H1 (cell line): ENCODE data around the gene TMEM196. TPM values are rescaled to one million over a fixed set of nuclear protein-coding genes. Genes with fewer than 3 reads are reported as not detected.
A peak's percentile ranks its signal among the peaks of the same experiment; 100 is the strongest.

Experiments used
- CHD7 ChIP-seq: fragments of 300-600 bp; sonication (generic); IDR thresholded peaks from 2 replicates; pipeline ENCODE4 v1.7.1; 2012; ENCODE audit warnings: low read length, moderate library complexity, mild to moderate bottlenecking, inconsistent platforms; ENCODE audit not compliant: insufficient replicate concordance
- KDM1A ChIP-seq: fragments of 200-600, 300-600 bp; sonication (generic); IDR thresholded peaks from 2 replicates; pipeline ENCODE4 v1.7.1; 2016; ENCODE audit warnings: mild to moderate bottlenecking, low read length, borderline replicate concordance
- MAX ChIP-seq: IDR thresholded peaks from 2 replicates; pipeline ENCODE4 v1.6.1; 2012; ENCODE audit warnings: inconsistent platforms
- NRF1 ChIP-seq: IDR thresholded peaks from 2 replicates; pipeline ENCODE4 v1.6.1; 2011; ENCODE audit warnings: mild to moderate bottlenecking, low read depth, low read length, improper control_type of control experiment
- RBBP5 ChIP-seq: IDR thresholded peaks from 2 replicates; pipeline ENCODE4 v1.7.1; 2012; ENCODE audit warnings: low read depth, mild to moderate bottlenecking, inconsistent platforms, low read length, moderate library complexity, borderline replicate concordance
- RNF2 ChIP-seq: fragments of 200-900, 300-1000 bp; sonication (generic); IDR thresholded peaks from 2 replicates; pipeline ENCODE4 v1.7.1; 2016; ENCODE audit warnings: borderline replicate concordance, low read depth, mild to moderate bottlenecking, antibody characterized with exemption, low read length; ENCODE audit not compliant: poor library complexity, severe bottlenecking; ENCODE audit errors: missing control alignments
- SP2 ChIP-seq: IDR thresholded peaks from 2 replicates; pipeline ENCODE4 v1.6.1; 2012; ENCODE audit warnings: mild to moderate bottlenecking, low read length, inconsistent platforms
- SP4 ChIP-seq: IDR thresholded peaks from 2 replicates; pipeline ENCODE4 v1.6.1; 2012; ENCODE audit warnings: low read length, inconsistent platforms
- TBP ChIP-seq: IDR thresholded peaks from 2 replicates; pipeline ENCODE4 v1.6.1; 2011; ENCODE audit warnings: low read depth, low read length, improper control_type of control experiment
- polyA plus RNA-seq, 7 experiments: library from polyadenylated mRNA; depleted of rRNA in 3 of 7; stranded (reverse) in 5 of 7; unstranded in 2 of 7; fragments of >200 nt in 5 of 7; fragments of 200-250 nt in 2 of 7; gene quantifications; 1 replicate in 5 of 7; 2 replicates in 1 of 7; 4 replicates in 1 of 7; pipeline versions ENCODE4 v1.2.1 to v1.2.3, GENCODE V29; 2011 to 2013; ENCODE audit warnings: missing spikeins in 2 of 7, mixed read lengths in 2 of 7
- total RNA-seq: library from RNA; stranded (reverse); fragmentation: NEBNext Ultra II Directional; extraction: Animal tissue kit (Norgen Biotek cat#: 25700); gene quantifications from 2 replicates; pipeline ENCODE4 v1.2.1, GENCODE V29; 2021

The TMEM196 gene
- total and polyA plus RNA-seq, 2 of the 8 experiments (the other 6 are each of a cell fraction or from before 2014, with no cell fraction given), result 0.06 to 0.07 TPM

GRCh38 chr7:19708397-19709248 lies 64.8 kb downstream of the TMEM196 start, which contains the start of gene POLR1F (continued):
- TF ChIP-seq NRF1 (no peak), TBP (peak; percentile 94), SP2 (no peak), MAX (peak; percentile 88), KDM1A (no peak), SP4 (no peak), CHD7 (no peak), RBBP5 (peak; percentile 98), RNF2 (no peak)
